Activated CD8-positive, alpha-beta memory T cell treated with anti-CD3 and anti-CD28 coated beads, Interleukin-2, amount 50 U/mL, for 24 hours (primary cell): ENCODE measurements around the gene ZNF891.

ENCODE experiments used
- DNase-seq: peaks from one replicate; pipeline ENCODE4 v3.0.0-alpha.2; 2020; ENCODE audit errors: extremely low read depth

ZNF891 gene

GRCh38 chr12:133061954-133062353 lies 68.1 kb downstream of the ZNF891 start:
- no peak for DNase-seq

GRCh38 chr12:133058203-133059113 lies 71.6 kb downstream of the ZNF891 start:
- DNase-seq, result no peak

- DNase-seq, result no peak
Measured at GRCh38 chr12:133057446-133057845, 72.6 kb downstream of the ZNF891 start.
